Stimulated activated CD4-positive, alpha-beta T cell treated with anti-CD3 and anti-CD28 coated beads, Interleukin-1b, Interleukin-23, amount 100 ng/mL, for 24 hours (primary cell): ENCODE data around the gene KCNQ2.

Experiments used
- DNase-seq, 4 experiments: peaks; one replicate each; pipeline ENCODE4 v3.0.0-alpha.2; 2020; ENCODE audit warnings: low read depth in 4 of 4, low spot score in 1 of 4

The KCNQ2 gene

GRCh38 chr20:63435552-63435951 is 36.9 kb downstream of the KCNQ2 start:
- no peak for DNase-seq

DNA sequence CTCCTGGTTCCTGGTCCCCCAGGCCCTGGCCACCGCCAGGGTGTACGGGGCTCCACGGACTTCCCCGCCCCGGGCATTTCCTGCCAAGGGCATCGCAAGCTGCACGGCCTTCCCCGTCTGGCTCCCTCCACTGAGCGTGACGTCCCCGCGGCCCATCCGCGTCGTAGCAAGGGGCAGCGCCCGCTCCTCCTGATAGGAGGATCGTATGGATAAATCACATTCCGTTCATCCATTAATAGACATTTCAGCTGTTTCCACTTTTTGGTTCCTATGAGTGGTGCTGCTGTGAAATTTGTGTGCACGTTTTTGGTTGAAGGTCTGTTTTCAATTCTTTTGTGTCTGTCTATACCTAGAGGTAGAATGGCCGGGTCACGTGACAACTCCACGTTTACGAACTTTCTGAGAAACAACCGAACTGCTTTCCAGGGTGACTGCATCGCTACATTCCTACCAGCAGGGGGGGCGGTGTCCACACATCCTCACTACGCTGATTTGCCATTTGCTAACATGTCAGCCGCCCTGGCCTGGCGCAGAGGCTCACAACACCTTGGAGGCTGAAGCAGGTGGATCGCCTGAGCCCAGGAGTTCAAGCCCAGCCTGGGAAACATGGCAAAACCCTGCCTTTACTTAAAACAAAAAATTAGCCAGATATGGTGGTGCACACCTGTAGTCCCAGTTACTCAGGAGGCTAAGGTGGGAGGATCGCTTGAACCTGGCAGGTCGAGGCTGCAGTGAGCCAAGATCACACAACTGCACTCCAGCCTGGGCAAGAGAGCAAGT is 37.7 kb downstream of the KCNQ2 start:
- peak; percentile 56 to 66 (median 65) for DNase-seq

GRCh38 chr20:63433756-63434531 is 38.5 kb downstream of the KCNQ2 start:
- no peak for DNase-seq

DNA sequence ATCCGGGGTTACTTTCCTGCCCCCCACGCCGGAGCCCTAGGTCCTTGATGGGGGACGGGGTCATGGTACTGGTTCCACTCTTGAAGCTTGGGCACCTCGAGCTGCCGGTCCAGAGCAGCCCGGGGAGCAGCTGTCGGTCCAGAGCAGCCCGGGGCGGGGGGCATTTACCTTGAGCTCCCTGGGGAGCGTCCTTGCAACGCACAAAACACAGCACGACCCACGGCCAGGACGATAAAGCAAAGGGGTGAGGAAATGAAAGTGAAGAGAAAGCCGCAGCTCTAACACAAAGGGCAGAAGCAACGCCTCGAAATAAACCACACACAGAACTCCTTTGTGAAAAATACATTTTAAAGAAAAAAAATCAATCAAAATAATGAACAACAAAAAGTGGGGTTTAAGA is 39.1 kb downstream of the KCNQ2 start:
- DNase-seq: no peak

GRCh38 chr20:63432577-63433325 is 39.7 kb downstream of the KCNQ2 start:
- no peak for DNase-seq

DNA sequence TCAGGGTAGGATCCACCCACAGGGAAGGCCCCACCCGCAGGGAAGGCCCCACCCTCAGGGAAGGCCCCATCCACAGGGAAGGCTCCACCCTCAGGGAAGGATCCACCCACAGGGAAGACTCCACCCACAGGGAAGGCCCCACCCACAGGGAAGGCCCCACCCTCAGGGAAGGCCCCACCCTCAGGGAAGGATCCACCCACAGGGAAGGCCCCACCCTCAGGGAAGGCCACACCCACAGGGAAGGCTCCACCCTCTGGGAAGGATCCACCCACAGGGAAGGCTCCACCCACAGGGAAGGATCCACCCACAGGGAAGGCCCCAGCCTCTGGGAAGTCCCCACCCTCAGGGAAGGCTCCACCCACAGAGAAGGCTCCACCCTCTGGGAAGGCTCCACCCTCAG is 40.5 kb downstream of the KCNQ2 start:
- no peak for DNase-seq

DNA sequence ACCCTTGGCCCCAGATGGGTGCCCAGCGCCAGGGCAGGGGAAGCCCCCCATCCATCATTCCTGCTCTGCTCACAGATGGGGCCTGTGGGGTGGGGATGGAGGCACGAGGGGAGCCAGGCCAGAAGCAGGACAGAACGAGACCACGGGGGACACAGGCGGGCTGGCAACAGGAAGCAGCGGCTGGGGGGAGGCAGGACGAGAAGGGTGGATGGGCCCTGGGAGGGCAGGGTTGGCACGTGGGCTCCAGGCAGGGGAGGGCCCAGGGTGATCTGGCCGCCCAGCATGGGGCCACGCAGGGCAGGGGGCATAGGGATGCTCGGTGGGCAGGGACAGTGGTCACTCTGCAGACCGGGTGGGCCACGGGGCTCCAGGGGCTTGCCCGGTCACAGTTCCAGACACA is 41.6 kb downstream of the KCNQ2 start:
- no peak for DNase-seq

DNA sequence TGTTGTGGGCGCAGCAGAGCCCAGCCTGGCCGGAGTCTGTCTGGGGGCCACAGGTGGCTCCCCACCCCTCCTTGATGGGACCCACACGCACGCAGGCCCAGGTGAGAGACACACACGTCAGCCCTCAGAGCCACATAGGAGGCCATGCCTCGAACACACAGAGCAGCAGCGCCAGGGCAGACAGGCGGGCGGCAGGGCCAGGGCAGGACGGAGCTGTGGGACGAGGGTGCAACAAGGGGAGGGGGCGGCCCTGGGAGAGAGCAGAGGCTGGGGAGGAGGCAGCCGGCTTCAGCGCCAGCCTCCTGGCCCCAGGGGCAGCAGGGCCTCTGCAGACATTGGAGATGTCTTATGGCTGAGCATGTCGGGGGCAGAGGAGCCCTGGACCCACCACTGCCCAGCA is 42.5 kb downstream of the KCNQ2 start:
- DNase-seq: no peak

GRCh38 chr20:63428906-63429575 is 43.4 kb downstream of the KCNQ2 start:
- DNase-seq: no peak

DNA sequence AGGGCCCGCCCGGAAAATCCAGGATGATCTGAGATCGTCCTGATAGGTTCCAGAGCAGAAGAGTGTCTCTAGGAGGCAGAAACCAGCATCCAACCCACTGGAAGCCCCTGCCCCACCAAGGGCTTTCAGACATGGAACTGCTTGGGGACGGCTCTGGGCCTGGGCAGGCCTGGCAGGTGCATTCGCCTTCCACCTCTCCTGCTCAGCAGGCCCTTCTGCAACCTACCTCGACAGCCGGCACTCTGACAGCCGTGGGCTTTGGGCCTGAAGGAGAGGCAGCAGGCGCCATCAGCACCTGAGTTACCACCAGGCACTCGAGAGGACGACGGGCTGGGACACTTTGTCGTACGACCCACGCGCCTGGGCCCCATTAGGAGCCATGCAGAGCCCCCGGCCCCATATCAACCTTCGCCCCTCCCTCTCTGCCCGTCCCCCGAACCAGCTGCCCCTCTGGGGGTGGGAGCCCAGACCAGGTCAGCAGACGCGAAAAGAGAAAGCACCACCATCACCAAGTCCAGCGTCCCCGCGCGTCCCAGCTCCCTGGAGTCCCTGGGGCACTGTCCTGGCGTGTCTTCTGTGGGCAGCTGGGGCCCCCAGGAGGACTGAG is 44.6 kb downstream of the KCNQ2 start:
- no peak for DNase-seq

DNA sequence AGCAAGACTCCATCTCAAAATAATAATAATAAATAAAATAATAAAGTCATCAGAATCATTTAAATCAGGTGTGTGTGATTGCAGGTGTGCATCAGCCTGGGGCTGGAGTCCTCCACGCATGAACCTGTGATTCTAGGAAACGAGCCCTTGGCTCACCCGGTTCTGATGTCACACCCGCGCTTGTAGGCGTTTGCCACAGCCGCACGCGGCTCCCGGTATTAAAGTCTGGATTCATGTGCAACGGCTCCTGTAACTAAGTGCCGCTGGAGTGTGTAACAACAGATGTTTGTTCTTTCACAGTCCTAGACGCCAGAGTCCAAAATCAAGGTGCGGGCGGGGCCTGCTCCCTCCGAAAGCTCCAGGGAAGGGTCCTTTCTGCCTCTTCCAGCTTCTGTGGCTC is 45.2 kb downstream of the KCNQ2 start:
- DNase-seq: no peak

- no peak for DNase-seq
Measured at GRCh38 chr20:63425846-63426485, 46.5 kb downstream of the KCNQ2 start.

- no peak for DNase-seq
Measured at GRCh38 chr20:63424613-63425012, 47.8 kb downstream of the KCNQ2 start.

- DNase-seq: no peak
Measured at GRCh38 chr20:63423751-63424150, 48.7 kb downstream of the KCNQ2 start.

DNA sequence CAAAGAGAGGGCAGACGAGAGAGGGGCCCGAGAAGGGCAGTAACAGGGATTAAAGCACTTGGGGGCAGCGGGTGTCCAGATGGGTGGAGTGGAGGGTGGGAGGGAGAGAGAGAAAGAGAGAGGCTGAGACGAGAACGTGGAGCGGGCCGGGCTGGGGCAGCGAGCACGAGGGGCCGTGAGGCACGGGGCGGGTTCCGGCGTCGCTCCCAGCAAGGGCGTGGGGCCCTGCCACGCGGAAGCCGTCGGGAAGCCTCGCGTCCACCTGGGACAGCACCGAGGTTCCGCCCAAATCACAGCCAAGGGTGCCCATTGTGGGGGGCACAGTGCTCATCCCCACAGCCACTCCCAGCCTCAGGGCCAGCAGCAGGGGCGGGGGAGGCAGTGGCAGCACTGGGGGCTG is 49.8 kb downstream of the KCNQ2 start:
- no peak for DNase-seq

DNA sequence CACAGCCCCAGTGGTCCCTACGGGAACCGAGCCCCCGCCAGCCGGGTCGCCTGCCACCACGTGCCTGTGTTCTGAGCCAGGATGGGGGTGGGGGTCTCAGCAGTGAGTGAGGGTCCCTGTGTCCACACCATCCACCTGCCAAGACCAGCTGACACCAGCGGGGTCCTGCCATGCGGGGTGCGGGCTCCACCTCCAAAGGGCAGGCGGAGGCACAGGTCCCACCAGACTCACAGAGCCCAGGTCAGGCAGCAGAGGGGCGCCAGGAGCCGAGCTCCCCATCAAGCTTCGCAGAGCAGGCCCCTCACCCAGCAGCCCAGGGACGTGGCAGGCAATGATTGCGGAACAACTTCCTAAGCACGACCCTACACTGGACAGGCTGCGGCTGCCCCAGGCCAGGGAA is 50.5 kb downstream of the KCNQ2 start:
- no peak for DNase-seq

DNA sequence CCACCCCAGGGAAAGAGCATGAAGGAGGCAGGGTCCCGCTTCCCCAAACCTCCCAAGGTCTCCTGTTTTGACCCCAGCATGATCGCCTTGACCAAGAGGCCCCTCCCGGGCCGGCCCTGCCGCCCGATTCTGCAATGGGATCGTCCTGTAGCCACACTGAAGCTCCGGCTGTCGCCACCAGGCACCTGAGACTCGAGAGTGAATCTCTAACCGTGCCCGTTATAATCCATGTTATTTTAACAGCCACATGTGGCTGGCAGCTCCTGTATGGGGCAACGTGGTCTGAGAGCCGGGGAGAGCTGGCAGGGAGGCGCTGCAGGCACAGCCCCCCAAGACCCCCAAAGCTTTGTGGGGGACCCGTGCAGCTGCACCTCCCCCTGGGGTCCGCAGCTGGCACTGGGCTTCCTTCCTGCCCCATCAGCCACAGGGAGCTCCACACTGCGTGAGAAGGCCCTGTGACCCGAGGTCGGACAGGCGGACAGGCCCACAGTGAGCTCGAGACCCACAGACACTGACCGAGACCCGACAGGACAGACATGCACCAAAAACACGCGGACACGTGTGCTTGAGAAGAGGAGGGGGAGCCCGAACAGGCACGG is 51.3 kb downstream of the KCNQ2 start:
- DNase-seq: no peak

- DNase-seq: no peak
Measured at GRCh38 chr20:63420359-63421093, 51.9 kb downstream of the KCNQ2 start.

- no peak for DNase-seq
Measured at GRCh38 chr20:63419299-63419698, 53.2 kb downstream of the KCNQ2 start.
